Measurements from ENCODE around the gene RAP1GAP. TPM values are rescaled to one million over a fixed set of nuclear protein-coding genes. Genes with fewer than 3 reads are reported as not detected.

Gene RAP1GAP
- total RNA-seq, 4 donors from 2014 or later, result 1.9 to 6.8 (median 5.0) TPM

- WGBS, 2 donors, result 58 to 61% methylated on average over 2 to 14 of the region's 22 CpGs
- H3K27ac ChIP-seq, result no peak overlapping the region
- peaks cover 24 to 57% (median 33%) of the 10 kb centered on the region in 3 donors for H3K4me1 ChIP-seq
- TF ChIP-seq POLR2A (IDR thresholded peaks at IDR 0.05) (no peak), CTCF (IDR thresholded peaks at IDR 0.05) (no peak)
- H3K9me3 ChIP-seq, result no peaks in the 10 kb centered on the region
- no peak overlapping the region for H3K4me3 ChIP-seq
- no peaks in the 10 kb centered on the region for H3K36me3 ChIP-seq
- intact Hi-C loops (cut with DNase I), result no loop called here
- peaks cover 0 to 48% (median 0%) of the 10 kb centered on the region in 4 donors for H3K27me3 ChIP-seq
- no peak for DNase-seq
Measured at GRCh38 chr1:21618561-21619374, 50.4 kb downstream of the RAP1GAP start.

GRCh38 chr1:21618059-21618458 lies 51.1 kb downstream of the RAP1GAP start:
- intact Hi-C loops (cut with DNase I), result no loop called here
- TF ChIP-seq POLR2A (IDR thresholded peaks at IDR 0.05), result no peak
- TF ChIP-seq CTCF (IDR thresholded peaks at IDR 0.05), result no peak

GRCh38 chr1:21617126-21617738 lies 51.9 kb downstream of the RAP1GAP start:
- no peak for TF ChIP-seq CTCF (IDR thresholded peaks at IDR 0.05)
- no peak overlapping the region for H3K27ac ChIP-seq
- H3K4me1 ChIP-seq, result peaks cover 15 to 45% (median 21%) of the 10 kb centered on the region in 3 donors
- H3K4me3 ChIP-seq, result no peak overlapping the region
- no peaks in the 10 kb centered on the region for H3K9me3 ChIP-seq
- intact Hi-C loops (cut with DNase I), result no loop called here
- WGBS, 2 donors, result 98% methylated on average over 7 of the region's 16 CpGs; no CpG with 5 or more reads in 1 of the 2 donors
- peaks cover 0 to 35% (median 0%) of the 10 kb centered on the region in 4 donors for H3K27me3 ChIP-seq
- no peaks in the 10 kb centered on the region for H3K36me3 ChIP-seq
- DNase-seq, result no peak

More at GRCh38 chr1:21618059-21618458, 51.1 kb downstream of the RAP1GAP start:
- no peak for DNase-seq
- Histone ChIP-seq H3K9me3 (no peaks in the 10 kb centered on the region), H3K27me3 (peaks cover 0 to 41% (median 0%) of the 10 kb centered on the region in 4 donors), H3K36me3 (no peaks in the 10 kb centered on the region), H3K4me3 (no peak overlapping the region), H3K27ac (no peak overlapping the region), H3K4me1 (peaks cover 20 to 51% (median 26%) of the 10 kb centered on the region in 3 donors)
- WGBS, 2 donors, result 73% methylated on average over 5 of the region's 7 CpGs; no CpG with 5 or more reads in 1 of the 2 donors

GRCh38 chr1:21616372-21616771 lies 52.8 kb downstream of the RAP1GAP start:
- H3K4me1 ChIP-seq, result peaks cover 15 to 37% (median 17%) of the 10 kb centered on the region in 3 donors
- no peak for TF ChIP-seq CTCF (IDR thresholded peaks at IDR 0.05)
- no peak for TF ChIP-seq POLR2A (IDR thresholded peaks at IDR 0.05)
- H3K4me3 ChIP-seq, result no peak overlapping the region
- 55 to 71% methylated on average over 8 of the region's 8 CpGs for WGBS, 2 donors
- no peaks in the 10 kb centered on the region for H3K36me3 ChIP-seq
- no peak for DNase-seq
- intact Hi-C loops (cut with DNase I), result no loop called here
- H3K9me3 ChIP-seq, result no peaks in the 10 kb centered on the region
- H3K27ac ChIP-seq, result no peak overlapping the region
- peaks cover 0 to 27% (median 0%) of the 10 kb centered on the region in 4 donors for H3K27me3 ChIP-seq
